GM21390 (cell line): ENCODE results near the gene BRICD5.

Experiments
- ATAC-seq: cut with Tn5 transposase; IDR thresholded peaks from one replicate; pipeline ENCODE4 v1.9.1; 2021; ENCODE audit not compliant: unreplicated experiment

The BRICD5 gene

DNA sequence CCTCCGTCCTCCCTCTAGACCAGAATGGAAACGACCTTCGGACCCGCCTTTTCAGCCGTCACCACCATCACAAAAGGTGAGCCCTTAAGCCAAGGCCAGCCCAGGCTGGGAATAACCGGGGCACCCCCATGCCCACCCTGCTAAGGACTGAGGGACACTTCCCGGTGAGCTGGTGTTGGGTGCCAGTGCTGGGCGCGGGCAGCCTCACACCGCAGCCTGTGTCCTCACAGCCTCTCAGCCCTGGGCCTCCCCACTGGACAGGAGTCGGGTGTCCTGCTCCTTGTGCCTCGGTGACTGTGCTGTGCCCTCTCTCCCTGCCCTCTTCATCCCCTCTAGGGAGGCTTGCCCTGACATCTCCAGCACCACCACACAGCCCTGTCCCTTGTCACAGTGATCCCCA is 44.8 kb downstream of the BRICD5 start:
- no peak for ATAC-seq

GRCh38 chr16:2163211-2163881 is 47.3 kb downstream of the BRICD5 start:
- ATAC-seq: no peak

GRCh38 chr16:2162676-2163118 is 48.0 kb downstream of the BRICD5 start:
- no peak for ATAC-seq

- ATAC-seq: no peak
Measured at GRCh38 chr16:2161911-2162310, 48.8 kb downstream of the BRICD5 start.

GRCh38 chr16:2160915-2161551 is 49.6 kb downstream of the BRICD5 start:
- no peak for ATAC-seq
